Muscle layer of duodenum (tissue), 2 donors: Measurements from ENCODE around the gene ZNF438.
A peak's percentile ranks its signal among the peaks of the same experiment; 100 is the strongest.
"Not testable (repeated sequence)": the region's sequence is repeated elsewhere in the genome, so short reads cannot be mapped to it uniquely, and the experiment has no call there.

ENCODE experiments used
- H3K27ac ChIP-seq: one replicate; pipeline ENCODE4 v1.7.0; 2013; ENCODE audit warnings: mild to moderate bottlenecking, low read length
- H3K27me3 ChIP-seq: one replicate; pipeline ENCODE4 v1.7.0; 2013; ENCODE audit warnings: low read depth, mild to moderate bottlenecking, control low read depth, low read length
- H3K36me3 ChIP-seq, 2 donors: one replicate each; pipeline ENCODE4 v1.7.0; 2013; ENCODE audit warnings: low read length in 2 of 2, control low read depth in 1 of 2, mild to moderate bottlenecking in 1 of 2; ENCODE audit not compliant: insufficient read depth in 2 of 2, control insufficient read depth in 1 of 2
- H3K4me1 ChIP-seq, 2 donors: one replicate each; pipeline ENCODE4 v1.7.0; 2013; ENCODE audit warnings: low read length in 2 of 2, mild to moderate bottlenecking in 2 of 2, control low read depth in 1 of 2, moderate library complexity in 1 of 2; ENCODE audit not compliant: insufficient read depth in 2 of 2, control insufficient read depth in 1 of 2
- H3K4me3 ChIP-seq, 2 donors: one replicate each; pipeline ENCODE4 v1.7.0; 2013; ENCODE audit warnings: low read length in 2 of 2, low read depth in 1 of 2, mild to moderate bottlenecking in 1 of 2
- H3K9me3 ChIP-seq, 2 donors: one replicate each; pipeline ENCODE4 v1.7.0; 2013; ENCODE audit warnings: low read length in 2 of 2, control low read depth in 1 of 2, mild to moderate bottlenecking in 1 of 2; ENCODE audit not compliant: control insufficient read depth in 1 of 2
- donor health status: healthy.

The ZNF438 gene

DNA sequence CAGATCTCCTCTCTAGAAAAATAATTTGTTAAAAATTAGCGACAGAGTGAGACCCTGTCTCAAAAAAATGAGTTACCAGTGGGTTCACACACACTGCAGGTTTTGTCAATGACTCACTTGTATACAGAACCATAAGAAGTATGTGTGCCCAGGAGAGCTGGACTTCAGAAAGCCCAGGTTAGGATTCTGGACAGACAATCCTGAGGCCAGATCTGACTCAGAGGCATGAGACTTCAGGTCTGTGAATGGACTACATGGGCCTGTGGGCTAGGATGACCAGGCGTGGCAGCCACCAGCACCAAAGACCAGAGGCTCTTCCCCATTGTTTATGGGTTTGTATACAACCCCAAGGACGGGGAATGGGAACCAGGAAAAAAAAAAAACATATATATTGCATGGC lies 9.3 kb upstream of the ZNF438 start:
- H3K27ac ChIP-seq: no peak overlapping the region
- no peaks in the 10 kb centered on the region for H3K4me1 ChIP-seq
- no peaks in the 10 kb centered on the region for H3K36me3 ChIP-seq
- no peaks in the 10 kb centered on the region for H3K9me3 ChIP-seq
- H3K27me3 ChIP-seq: no peaks in the 10 kb centered on the region
- no peak overlapping the region for H3K4me3 ChIP-seq

- H3K36me3 ChIP-seq, H3K9me3 ChIP-seq, H3K4me3 ChIP-seq, H3K27me3 ChIP-seq, H3K27ac ChIP-seq, H3K4me1 ChIP-seq: not testable (repeated sequence)
Observed at GRCh38 chr10:31039006-31039405, 7.3 kb upstream of the ZNF438 start.

DNA sequence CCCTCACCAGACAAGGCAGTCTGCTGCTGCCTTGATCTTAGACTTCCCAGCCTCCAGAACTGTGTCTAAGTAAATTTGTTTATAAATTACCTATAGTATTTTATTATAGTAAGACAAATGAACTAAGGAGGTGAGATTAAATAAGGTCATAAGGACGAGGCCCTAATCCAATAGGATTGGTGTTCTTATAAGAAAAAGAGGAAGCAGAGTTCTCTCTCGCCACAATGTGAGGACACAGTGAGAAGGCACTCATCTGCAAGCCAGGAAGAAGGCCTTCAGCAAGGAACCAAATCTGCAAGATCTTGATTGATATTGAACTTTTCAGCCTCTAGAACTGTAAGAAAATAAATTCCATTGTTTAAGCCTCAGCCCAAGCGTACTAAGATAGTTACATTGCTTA lies 6.1 kb upstream of the ZNF438 start:
- no peaks in the 10 kb centered on the region for H3K9me3 ChIP-seq
- no peaks in the 10 kb centered on the region for H3K36me3 ChIP-seq
- no peak overlapping the region for H3K27ac ChIP-seq
- no peak overlapping the region for H3K4me3 ChIP-seq
- no peaks in the 10 kb centered on the region for H3K27me3 ChIP-seq
- H3K4me1 ChIP-seq: no peaks in the 10 kb centered on the region

GRCh38 chr10:31036209-31036608 lies 4.5 kb upstream of the ZNF438 start:
- Histone ChIP-seq H3K27ac (no peak overlapping the region), H3K36me3 (no peaks in the 10 kb centered on the region), H3K4me1 (no peaks in the 10 kb centered on the region), H3K4me3 (no peak overlapping the region), H3K9me3 (no peaks in the 10 kb centered on the region), H3K27me3 (no peaks in the 10 kb centered on the region)

- peaks cover 6 to 7% of the 10 kb centered on the region in 2 donors for H3K4me1 ChIP-seq
- no peaks in the 10 kb centered on the region for H3K36me3 ChIP-seq
- no peak overlapping the region for H3K4me3 ChIP-seq
- H3K9me3 ChIP-seq: no peaks in the 10 kb centered on the region
- H3K27me3 ChIP-seq: no peaks in the 10 kb centered on the region
- H3K27ac ChIP-seq: no peak overlapping the region
Observed at GRCh38 chr10:31035266-31035798, 3.7 kb upstream of the ZNF438 start.

DNA sequence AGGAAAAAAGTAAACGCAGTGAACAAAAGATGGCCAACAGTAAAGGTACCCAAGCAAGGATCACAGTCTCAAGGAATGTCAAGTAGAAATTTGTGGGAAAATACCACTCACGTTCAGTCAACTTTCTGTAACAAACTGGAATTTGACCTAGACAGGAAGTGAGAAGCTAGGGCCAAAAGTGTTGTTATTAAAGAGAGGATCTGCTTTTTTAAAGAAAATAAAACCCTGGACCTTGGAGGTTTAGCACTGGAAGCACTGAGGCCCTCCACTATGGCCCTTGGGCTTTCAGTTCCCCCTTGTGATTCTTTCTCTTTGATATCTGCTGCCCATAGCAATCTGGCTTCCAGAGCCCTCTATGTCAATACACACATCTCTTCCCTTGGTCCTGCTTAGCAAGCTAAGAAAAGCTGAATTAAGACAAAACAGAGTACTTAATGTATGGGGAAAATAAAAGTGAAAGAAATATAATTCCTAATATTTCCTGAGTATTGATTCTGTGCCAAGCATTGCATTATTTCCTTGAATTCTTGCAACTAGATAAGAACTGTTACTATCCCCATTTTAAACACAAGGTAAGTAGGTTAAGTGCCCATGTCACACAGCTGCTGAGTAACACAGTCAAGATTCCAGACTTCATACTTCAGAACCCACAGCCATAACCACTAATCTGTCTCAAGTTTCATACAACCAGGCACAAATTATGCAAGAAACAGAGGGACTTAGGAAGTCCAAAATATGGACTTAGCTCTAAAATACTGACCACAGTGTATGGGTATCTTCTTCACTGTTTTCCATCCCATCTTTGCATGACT lies 2.6 kb upstream of the ZNF438 start:
- Histone ChIP-seq H3K27ac (no peak overlapping the region), H3K4me1 (peaks cover 7 to 16% of the 10 kb centered on the region in 2 donors), H3K9me3 (no peaks in the 10 kb centered on the region), H3K4me3 (no peak overlapping the region), H3K36me3 (no peaks in the 10 kb centered on the region), H3K27me3 (no peaks in the 10 kb centered on the region)

DNA sequence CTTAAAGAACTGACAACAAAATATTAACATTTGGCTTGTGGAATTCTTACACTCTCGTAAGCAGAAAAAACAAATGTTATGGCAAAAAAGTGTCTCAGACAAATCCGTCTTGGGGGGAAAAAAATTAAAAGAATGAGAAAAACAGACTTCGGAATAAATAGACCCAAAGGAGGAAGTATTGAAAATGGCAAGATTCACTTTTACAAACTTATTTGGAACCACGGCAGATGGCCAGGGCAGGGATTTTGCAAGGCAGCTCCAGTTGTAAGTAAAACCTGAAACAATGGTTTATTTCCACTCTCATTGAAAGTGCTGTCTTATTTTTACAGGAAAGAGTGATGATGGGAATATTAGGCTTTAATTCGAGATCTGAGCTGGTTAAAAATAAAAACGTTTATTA lies 1.5 kb upstream of the ZNF438 start:
- Histone ChIP-seq H3K4me1 (peaks cover 7 to 16% of the 10 kb centered on the region in 2 donors), H3K4me3 (peak overlapping the region in 1 of 2 donors; percentile 75), H3K27me3 (no peaks in the 10 kb centered on the region), H3K9me3 (no peaks in the 10 kb centered on the region), H3K36me3 (no peaks in the 10 kb centered on the region), H3K27ac (no peak overlapping the region)

DNA sequence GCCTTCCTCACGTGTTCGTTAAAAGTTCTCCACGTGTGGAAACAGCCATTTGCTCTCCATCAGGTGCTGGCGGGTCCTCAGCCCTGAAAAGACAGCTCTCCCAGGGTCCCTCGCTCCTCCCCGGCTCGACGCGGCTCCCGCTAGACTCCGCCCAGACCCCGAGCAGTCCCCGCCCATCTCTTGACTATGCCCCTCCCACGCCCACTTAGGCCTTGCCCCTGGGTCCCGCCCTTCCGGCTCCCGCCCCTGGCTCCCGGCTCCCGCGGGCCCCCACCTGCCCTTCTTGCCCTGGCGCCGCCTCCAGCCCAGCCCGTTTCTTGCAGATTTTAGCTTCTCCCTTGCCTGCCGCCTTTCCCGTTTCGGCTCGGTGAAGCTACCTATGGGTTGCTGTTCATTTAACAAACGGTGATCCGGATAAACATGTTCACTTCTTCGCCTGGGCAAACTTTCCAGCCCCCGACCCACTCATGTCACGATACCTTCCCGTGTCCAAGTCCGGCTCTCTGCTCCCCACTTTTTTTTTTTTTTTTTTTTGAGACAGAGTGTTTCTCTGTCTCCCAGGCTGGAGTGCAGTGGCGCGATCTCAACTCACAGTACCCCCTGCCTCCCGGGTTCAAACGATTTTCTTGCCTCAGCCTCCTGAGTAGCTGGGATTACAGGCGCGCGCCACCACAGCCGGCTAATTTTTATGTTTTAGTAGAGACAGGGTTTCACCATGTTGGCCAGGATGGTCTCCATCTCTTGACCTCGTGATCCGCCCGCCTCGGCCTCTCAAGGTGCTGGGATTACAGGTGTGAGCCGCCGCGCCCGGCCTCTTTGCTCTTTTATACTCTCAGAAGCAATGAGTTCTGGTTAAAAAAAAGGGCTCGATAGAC lies 830 bp upstream of the ZNF438 start:
- Histone ChIP-seq H3K36me3 (no peaks in the 10 kb centered on the region), H3K27me3 (no peaks in the 10 kb centered on the region), H3K4me3 (peak overlapping the region; percentile 75 to 87), H3K4me1 (peaks cover 7 to 16% of the 10 kb centered on the region in 2 donors), H3K9me3 (no peaks in the 10 kb centered on the region), H3K27ac (peak overlapping the region; percentile 99)

DNA sequence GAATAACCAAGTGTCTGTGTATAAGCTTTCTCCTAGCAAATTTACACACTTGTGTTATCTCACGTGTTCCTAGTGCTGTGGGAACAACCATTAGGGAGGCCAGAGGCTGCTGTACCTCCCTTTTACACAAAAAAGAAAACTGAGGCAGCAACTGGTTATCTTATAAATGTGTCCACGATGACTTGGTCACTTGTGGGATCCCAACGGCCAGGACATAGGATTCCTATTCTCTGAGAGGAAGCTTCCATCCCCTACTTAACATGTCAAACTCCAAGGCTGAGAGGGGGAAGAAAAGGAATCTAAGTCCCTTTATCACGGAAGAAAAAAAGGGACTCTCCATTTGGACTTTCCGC lies 484 bp downstream of the ZNF438 start:
- H3K36me3 ChIP-seq: no peaks in the 10 kb centered on the region
- no peaks in the 10 kb centered on the region for H3K27me3 ChIP-seq
- peak overlapping the region; percentile 99 for H3K27ac ChIP-seq
- peaks cover 7 to 16% of the 10 kb centered on the region in 2 donors for H3K4me1 ChIP-seq
- H3K9me3 ChIP-seq: no peaks in the 10 kb centered on the region
- peak overlapping the region; percentile 75 to 87 for H3K4me3 ChIP-seq

- Histone ChIP-seq H3K27me3 (no peaks in the 10 kb centered on the region), H3K36me3 (no peaks in the 10 kb centered on the region), H3K27ac (peak overlapping the region; percentile 99), H3K4me3 (peak overlapping the region; percentile 75 to 87), H3K9me3 (no peaks in the 10 kb centered on the region), H3K4me1 (peaks cover 7 to 16% of the 10 kb centered on the region in 2 donors)
Observed at GRCh38 chr10:31030800-31031199, 865 bp downstream of the ZNF438 start.

DNA sequence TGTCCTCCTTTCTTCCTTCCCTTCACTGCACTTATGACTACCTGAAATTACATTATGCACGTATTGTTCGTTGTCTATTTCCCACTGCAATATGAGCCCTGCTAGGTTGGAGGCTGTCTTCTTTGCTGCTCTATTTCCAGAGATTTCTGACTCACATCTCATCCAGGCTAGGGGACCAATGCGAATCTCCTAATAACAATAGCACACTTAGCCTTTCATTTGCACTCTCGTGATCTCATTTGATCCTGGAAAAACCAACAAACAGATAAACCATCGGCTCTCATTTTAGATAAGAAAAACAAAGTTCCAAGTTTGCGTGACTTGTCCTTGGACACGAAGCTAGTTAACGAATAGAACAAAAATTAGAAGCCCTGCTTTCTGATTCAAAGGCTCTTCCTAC lies 1.4 kb downstream of the ZNF438 start:
- Histone ChIP-seq H3K27ac (peak overlapping the region; percentile 99), H3K27me3 (no peaks in the 10 kb centered on the region), H3K4me3 (peak overlapping the region; percentile 75 to 87), H3K9me3 (no peaks in the 10 kb centered on the region), H3K36me3 (no peaks in the 10 kb centered on the region), H3K4me1 (peaks cover 7 to 19% of the 10 kb centered on the region in 2 donors)
